ENCODE measurements around the gene TCHP. TPM values are rescaled to one million over a fixed set of nuclear protein-coding genes. Genes with fewer than 3 reads are reported as not detected.
"Not testable (repeated sequence)": the region's sequence is repeated elsewhere in the genome, so short reads cannot be mapped to it uniquely, and the experiment has no call there.

Gene TCHP
- total RNA-seq, 1 donor from 2014 or later = 11.2 TPM

DNA sequence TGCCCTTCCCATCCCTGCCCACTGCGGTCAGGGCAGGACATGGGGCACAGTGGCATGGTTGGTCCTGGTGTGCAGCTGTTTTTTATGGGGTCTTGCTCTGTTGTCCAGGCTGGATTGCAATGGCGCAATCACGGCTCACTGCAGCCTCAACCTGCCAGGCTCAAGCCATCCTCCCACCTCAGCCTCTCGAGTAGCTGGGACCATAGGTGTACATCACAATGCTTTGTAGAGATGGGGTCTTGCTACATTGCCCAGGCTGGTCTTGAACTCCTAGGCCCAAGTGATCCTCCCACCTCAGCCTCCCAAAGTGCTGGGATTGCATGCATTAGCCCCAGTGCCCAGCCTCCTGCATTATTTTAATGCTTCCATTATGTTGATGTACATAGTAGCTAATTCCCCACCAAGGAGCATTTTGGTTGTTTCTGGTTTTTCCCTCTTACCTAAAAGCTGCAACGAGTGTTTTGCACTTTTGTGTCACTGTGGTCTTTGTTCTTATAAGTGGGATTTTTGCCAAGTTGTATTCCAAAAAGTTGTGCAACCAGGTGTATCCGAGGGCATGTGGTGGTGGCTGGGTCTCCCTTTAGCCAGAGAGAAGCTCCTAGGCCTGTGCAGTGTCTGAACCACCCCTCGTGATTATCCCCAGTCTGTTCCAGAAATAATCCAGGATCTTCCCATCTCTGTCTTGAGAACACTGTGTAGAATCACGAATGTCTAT lies 10.3 kb downstream of the TCHP start:
- DNase-seq = no peak

DNA sequence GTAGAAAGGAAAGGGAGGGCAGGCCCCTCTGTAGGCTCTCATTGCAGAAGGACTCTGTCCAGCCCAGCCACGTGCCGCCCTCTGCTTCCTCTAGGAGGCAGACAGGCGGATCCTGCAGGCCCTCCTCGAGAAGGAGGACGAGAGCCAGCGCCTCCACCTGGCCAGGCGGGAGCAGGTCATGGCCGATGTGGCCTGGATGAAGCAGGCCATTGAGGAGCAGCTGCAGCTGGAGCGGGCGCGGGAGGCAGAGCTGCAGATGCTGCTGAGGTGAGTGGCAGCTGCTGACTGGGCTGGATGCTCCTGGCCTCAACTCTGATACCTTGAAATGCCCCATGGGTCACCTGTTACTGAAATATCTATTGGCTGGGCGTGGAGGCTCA lies 10.9 kb downstream of the TCHP start:
- no peak for DNase-seq

DNA sequence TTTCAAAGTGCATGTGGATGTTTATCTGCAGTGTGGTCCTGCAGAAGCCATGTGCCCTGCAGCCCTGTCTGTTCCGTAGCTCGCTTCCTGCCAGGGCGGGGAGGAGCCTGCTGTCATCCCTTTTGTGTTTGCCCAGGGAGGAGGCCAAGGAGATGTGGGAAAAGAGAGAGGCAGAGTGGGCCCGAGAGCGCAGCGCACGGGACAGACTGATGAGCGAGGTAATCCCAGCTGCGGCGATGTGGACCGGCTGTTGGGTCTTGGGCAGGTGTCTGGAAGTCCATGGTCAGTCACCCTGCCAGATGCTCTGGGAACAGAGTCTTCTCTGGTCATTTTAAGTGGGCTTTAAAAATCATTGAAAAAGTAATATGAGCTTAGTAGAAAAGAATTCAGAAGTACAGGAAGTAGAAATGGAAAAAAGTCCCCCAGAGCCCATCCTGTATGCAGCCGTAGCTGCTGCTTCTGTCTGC lies 12.8 kb downstream of the TCHP start:
- no peak for DNase-seq

DNA sequence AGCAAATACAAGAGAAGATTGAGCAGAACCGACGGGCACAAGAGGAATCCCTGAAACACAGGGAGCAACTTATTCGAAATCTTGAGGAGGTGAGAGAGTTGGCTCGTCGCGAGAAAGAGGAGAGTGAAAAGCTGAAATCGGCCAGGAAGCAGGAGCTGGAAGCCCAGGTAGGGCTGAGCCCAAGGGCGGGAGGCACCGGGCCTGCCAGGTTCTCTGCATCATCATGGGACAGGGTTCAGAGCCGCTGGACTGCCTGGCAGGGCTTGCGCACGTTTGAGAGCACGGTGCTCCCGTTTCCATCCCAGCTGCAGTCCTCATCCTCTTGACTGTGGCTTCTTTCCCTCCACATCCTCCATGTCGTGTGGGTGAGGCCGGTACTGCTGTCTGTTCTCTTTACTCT lies 14.4 kb downstream of the TCHP start:
- no peak for DNase-seq

DNA sequence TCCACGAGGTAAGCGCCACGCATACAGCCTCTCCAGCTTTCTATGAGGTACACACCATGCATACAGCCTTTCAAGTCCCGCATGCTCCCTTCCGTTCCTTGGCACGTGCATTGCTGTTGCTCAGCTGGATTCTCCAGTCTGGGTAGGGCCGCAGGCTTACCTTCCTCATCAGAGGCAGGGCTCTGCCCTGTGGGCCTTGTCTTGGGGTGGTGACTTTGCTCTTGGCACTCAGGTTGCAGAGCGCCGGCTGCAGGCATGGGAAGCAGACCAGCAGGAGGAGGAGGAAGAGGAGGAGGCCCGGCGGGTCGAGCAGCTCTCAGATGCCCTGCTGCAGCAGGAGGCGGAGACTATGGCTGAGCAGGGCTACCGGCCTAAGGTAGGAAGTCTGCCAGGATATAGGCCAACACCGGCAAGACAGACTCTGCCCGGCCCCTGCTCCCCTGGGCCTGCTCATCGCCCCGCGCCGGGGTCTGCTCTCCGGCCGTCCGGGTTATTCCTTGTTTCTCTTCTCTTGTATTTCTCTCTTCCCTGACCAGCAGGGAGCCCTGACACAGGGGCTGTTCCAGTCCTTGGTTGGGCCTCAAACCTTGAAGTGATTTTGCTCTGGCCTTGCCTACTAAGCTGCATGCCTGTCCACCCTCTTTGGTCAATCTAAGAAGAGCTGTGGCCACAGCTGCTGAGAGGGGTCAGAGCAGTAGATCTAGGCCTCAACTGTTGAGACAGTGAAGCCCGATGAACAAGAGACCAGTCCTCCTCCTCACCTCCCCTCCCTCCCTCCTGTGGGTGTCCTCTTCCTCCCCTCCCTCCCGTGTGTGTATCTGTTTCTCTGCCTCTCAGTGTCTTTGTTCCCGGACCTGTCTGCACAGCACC lies 15.3 kb downstream of the TCHP start:
- DNase-seq = no peak

DNA sequence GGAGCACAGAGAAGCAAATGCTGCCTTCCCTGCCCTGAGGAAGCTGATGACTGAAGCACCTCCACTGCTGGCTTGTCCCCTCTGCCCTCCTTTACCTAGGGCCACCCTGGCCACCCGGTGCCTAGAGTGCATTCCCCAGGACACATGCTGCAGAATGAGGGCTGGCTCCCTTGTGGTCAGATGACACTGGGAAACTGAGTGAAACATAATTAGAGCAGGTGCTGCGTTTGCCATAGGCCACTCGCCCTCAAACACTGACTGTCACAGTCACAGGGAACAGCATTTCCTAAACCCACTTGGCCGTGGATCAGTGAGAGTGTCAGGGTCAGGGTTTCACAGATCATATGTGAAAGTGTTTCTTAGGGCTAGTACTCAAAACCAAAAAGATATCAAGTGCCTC lies 16.0 kb downstream of the TCHP start:
- DNase-seq = no peak

DNA sequence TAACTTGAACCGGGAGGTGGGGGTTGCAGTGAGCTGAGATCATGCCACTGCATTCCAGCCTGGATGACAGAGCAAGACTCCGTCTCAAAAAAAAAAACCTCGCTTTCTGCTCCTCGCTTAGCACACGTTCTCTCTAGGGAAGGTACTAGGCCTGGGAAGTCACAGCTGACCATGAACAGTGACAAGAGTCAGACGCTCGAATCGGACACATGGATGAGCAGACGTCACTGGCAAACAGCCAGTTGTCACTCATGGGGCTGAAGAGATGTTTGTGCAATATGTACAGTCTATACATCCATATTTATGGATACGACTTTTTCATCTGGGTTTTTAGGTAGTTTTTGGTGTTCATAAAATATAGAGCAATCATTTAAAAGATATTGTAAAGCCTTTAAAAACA lies 19.4 kb downstream of the TCHP start:
- DNase-seq = no peak

DNA sequence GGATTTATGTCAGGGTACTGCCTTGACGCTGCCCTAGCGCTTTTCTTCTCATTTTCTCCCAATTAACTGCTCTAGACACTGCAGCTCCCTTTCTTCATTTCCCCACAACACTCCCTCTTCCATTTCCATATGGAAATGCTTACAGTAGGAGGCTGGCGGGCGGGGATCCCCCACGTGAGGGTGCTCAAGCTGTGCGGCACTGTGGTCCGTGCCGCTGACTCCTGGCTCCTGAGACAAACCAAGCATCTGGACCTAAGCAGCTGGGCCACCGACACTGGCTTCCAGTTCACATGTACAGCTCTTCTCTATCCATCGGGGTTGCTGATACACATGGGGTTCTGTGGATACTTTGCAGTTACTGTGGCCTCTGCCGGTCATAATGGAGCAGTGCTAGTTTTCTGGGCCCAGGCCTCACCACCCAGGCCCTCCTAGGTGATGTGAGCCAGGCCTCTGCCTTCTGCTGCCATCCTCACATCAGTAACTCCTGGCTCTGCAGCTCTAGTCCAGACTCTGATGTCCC lies 20.2 kb downstream of the TCHP start:
- no peak for DNase-seq

DNA sequence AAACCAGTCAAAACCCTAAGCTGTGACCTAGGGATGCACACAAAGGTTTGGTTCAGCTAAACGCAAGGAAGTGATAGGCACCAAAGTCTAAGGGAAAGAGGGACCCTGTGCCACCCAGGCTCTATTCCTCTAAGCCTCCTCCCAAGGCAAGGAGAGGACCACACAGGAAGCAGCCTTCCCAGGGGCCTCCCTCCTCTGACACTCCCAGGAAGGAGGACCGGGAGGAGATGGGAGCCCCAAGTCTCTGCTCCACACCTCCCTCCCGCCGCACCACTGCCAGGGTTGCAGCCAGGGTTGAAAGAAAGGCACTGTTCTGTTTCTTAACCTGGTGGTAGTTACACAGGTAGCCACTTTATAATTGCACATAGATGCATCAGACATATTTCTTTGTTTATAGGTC lies 21.9 kb downstream of the TCHP start:
- DNase-seq = no peak

DNA sequence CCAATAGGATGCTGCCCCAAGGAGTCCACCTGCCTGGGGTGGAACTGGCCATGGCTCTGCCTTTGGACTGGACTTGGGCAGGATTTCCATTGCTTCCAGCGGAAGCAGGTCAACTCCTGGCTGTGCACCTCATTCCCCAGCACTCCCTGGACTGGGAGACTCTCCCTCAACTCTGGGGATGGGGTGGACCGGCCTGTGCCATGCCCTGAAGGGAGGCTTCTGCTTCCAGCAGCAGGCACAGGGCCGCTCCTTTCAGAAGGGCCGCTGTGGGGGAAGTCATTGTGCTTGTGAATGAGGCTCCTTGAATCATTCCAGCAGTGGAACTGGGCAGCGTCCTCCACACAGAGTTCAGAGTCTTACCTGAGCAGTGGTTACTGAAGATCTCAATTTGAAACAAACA lies 23.0 kb downstream of the TCHP start:
- no peak for DNase-seq

DNA sequence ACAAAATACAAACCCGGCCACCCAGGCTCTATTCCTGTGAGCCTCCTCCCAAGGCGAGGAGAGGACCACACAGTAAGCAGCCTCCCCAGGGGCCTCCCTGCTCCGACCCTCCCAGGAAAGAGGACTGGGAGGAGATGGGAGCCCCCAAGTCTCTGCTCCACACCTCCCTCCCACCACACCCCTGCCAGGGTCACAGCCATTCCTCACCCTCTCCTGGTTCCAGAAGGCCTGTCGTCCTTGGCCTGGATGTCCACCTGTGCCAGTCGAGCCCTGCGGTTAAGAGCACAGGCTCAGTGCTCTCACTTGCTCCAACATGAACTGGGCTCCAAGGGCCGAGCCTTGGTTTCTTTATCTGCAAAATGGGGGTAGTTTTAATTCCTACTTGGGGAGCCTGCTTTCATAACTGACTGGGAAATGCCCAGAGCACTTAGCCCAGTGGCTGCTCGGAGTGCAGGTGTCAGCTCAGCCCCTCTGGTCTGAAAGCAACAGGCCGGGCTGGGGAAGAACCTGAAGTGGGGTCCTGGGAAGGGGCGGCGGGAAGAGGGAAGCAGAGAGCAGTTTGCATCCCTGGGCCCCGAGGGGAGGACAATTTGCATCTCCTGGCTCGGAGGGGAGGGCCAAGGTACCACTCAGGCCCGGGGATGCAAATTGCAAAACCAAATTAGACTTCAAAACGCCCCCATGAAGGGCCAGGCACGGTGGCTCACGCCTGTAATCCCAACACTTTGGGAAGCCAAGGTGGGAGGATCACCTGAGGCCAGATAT lies 23.6 kb downstream of the TCHP start:
- no peak for DNase-seq

DNA sequence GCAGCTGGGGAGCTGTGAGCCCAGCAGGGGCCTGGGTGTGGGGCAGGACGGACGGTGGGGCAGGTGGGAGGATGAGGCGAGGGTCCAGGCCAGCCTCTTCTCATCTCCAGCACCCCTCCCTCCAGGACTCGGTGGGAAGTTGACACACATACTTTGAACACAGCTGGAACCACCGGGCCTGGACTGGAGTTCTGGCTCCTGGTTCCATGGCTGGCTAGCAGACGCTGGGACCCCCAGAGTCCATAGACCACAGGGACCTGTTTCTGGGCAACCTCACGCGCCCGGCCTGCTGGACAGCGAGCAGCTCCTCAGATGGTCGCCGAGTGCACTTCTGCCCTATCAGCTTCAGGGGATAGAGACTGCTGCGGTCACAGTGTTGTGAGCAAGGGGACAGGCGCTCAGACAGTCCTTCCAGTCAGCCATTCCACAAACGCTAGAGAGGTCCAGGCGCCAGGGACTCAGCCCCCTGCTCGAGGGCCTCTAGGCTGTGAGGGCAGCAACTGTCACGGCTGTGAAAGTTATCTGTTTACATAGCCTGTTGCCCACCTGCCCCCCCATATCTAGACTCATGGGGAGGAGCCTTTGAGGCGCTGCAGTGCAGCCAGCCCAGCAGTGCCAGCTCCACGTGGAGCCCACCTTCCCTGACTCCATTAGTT lies 25.2 kb downstream of the TCHP start:
- no peak for DNase-seq

DNA sequence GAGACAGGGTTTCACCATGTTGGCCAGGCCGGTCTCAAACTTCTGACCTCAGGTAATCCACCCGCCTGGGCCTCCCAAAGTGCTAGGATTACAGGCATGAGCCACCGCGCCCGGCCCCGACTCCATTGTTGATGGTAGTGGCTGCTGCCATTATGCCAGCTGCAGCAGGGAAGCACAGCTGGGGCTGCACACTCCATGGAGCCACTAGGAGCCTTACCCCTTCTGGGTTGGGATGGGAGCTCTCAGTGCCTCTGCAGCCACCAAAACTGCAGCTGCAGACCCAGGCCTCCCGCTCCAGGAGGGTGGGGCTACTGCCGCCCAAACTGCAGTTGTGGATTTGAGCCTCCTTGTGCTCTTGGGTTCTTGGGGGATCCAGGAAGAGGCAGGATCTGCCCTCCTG lies 25.9 kb downstream of the TCHP start:
- no peak for DNase-seq

DNA sequence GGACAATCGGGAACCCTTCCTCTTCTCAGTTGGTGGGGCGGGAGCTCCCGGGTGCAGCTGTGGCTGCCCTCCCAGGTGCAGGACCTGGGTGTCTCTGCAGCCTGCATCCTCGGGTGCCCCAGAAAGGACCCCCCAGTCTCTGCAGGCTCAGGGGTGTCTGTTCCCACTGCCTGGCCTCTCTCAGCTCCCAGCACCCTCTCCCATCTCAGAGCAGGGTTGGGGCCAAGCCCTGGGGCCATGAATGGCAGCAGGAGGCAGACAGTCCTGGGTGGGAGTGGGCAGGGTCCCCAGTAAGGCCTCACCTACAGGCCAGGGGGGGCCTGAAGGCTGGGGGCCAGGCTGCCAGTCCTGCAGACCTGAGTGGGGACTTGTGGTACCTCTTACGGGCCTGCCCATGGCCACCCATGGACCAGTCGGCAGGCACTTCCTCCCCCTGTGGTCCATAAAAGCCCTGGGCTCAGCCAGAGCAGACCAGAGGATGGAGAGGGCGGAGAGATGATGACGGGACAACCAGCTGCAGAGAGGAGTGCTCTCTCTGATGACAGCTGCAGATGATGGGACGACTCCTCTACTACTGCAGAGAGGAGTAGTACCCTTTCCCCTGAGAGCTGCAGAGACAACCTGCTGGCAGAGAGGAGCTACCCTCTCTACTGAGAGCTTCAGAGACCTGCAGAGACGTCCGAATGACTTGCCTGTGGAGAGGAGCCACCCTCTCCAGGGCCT lies 26.6 kb downstream of the TCHP start:
- DNase-seq = no peak

DNA sequence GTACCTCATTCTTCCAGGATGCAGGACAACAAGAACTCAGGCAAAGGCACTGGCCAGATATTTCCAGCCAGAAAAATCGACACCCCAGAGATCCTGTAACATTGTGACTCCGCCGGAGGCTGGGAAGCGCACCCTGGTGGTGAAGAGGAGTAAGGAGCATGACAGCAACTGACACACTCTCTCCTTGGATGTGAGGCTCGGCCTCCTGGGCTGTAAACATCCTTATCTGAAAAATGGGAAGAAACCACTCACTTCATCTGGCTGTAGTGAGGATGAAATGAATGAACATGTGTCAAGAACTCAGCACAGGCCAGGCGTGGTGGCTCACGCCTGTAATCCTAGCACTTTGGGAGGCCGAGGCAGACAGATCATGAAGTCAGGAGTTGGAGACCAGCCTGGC lies 27.5 kb downstream of the TCHP start:
- no peak for DNase-seq

DNA sequence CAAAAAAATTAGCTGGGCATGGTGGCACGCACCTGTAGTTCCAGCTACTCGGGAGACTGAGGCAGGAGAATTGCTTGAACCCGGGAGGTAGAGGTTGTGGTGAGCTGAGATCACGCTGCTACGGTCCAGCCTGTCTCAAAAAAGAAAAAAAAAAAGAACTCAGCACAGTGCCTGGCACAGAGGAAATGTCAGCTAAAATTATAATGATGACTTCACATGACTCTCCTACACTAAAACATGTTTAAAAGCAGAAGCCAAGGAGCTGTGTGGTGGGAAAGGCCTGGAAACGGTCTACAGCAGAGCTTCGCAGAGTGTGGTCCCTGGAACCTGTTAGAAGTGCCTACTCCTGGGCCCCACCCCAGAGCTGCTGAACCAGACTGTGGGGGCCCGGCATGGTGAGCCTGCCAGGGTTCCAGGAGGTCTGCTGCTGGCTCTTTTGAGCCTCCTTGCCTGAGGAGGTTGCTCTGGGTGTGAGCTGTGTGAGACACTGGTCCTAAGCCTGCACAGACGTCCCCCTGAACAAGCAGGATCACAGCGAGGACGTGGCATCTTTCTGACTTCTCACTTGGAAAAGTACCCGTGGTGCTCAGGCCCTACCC lies 28.1 kb downstream of the TCHP start:
- DNase-seq = no peak

DNA sequence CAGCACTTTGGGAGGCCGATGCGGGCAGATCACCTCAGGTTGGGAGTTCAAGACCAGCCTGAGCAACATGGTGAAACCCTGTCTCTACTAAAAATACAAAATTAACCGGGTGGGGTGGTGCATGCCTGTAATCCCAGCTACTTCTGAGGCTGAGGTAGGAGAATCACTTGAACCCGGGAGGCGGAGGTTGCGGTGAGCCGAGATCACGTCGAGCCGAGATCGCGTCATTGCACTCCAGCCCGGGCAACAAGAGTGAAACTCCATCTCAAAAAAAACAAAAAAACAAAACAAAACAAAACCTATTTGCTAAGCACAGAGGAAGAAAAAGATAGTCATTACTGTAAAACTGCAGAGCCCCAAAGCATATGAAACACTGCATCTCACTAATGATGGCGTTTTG lies 29.3 kb downstream of the TCHP start:
- DNase-seq = not testable (repeated sequence)

DNA sequence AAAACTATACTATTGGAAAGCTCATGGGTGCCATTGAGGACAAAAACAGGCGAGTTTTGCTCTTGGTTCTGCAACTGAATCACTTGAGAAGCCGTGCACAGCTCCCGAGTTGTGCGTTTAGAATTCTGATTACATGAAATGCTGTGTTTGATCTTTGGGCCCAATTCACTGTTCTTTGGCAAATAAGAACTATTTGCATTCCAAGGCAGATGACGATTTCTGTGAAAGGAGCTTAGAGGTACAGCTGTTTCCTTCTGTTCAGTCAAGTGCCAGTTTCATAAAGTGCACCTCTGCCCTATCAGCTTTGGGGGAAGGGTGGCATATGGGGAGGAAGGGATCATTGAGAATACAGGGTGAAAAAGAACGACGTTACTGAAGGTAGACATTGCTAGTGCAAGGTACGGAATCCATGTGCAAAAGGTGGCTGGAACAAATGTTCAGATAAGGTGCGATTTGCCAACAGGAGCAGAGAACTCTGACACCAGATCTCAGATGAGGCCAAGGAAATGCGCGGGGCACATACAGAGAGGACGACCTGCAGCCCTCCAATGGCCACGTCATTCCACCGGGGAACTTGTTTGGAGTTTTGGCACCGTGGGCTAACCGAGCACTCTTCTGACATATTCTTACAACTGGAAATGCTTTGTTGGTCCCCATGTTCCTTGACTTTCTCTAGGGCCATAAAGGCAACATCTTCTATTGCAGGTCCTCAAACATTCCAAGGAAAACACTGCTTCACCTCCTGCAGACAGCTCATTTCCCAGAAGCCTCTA lies 30.1 kb downstream of the TCHP start:
- DNase-seq = no peak

DNA sequence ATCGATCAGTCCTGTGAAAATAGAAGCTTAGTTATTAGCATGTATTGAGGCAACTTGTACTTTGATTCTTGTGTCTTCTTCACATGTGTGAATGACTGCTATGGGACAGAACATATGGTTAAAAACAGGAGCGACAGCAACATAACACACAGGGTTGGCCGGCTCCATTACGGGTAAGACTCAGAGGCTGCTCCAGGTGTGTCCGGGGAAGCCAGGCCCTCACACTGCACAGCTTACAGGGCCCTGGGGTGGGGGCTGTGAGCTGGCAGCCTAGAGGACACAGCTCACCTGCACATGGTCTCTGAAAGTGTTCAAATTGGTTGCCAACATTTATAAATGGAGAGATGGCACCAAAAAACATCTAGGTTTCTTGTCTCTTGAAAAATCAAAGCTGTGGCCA lies 31.1 kb downstream of the TCHP start:
- DNase-seq = no peak

DNA sequence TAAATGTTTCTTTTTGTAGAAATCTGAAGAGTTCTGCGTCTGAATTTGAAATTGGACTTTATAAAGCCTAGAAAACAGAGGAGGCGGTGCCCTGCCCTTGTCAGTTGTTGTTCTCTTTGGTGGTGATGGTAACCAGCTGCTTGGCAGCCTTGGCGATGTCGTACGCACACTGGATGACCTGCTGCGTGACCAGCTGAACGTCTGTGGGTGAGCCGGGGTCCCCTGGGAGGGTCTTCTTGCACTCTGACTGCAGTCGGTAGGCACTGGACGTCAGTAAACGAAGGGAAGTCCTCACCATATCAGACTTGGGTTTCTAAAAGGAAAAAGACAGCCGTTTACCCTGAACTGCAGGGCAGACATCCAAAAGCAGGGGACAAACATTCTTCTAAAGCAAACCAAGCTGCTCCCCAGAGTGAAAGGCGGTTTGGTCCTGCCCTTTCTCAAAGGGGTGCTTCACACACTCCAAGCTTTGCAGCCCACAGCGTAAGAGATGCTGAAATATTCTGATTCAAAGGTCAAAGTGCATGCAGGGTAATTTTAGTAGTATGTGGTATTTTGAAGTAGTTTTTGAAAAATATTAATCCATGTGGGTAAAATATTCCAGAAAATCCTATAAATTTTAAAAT lies 32.9 kb downstream of the TCHP start:
- no peak for DNase-seq

Data from skin of body (tissue), 2 donors.